Rectal smooth muscle tissue (tissue), 1 donor: ENCODE data around the gene CRHR2.

ENCODE experiments used
- H3K27ac ChIP-seq: one replicate; pipeline ENCODE4 v1.7.0; 2013; ENCODE audit warnings: low read depth, low read length, inconsistent platforms
- H3K27me3 ChIP-seq: one replicate; pipeline ENCODE4 v1.7.0; 2013; ENCODE audit warnings: low read length; ENCODE audit not compliant: control insufficient read depth, insufficient read depth
- H3K36me3 ChIP-seq: one replicate; pipeline ENCODE4 v1.7.0; 2013; ENCODE audit warnings: low read length; ENCODE audit not compliant: control insufficient read depth, insufficient read depth
- H3K4me1 ChIP-seq: one replicate; pipeline ENCODE4 v1.7.0; 2013; ENCODE audit warnings: low read length; ENCODE audit not compliant: control insufficient read depth, insufficient read depth
- H3K4me3 ChIP-seq: one replicate; pipeline ENCODE4 v1.7.0; 2013; ENCODE audit warnings: low read length
- H3K9ac ChIP-seq: one replicate; pipeline ENCODE4 v1.7.0; 2013; ENCODE audit warnings: low read length

Gene CRHR2

DNA sequence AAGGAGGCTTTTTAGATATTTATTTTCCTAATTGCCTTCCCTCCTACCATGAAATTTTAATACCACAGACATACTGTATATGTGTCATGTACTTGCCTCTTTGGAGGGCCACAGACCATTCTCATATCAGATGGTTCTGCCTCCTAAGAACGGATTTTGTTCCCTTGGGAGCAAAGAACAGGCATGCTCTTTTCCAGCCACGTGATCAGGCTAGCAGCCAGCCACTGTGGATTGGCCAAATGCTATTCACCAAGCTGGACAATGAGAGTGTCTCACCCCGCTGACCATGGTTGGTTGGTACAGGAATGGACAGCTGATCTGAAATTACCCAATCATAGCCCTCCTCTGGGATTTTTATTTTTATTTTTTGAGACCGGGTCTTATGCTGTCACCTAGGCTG is 21.5 kb upstream of the CRHR2 start:
- no peaks in the 10 kb centered on the region for H3K27me3 ChIP-seq
- H3K4me1 ChIP-seq = no peaks in the 10 kb centered on the region
- H3K4me3 ChIP-seq = no peak overlapping the region
- no peak overlapping the region for H3K27ac ChIP-seq
- H3K36me3 ChIP-seq = no peaks in the 10 kb centered on the region
- H3K9ac ChIP-seq = no peak overlapping the region

- no peaks in the 10 kb centered on the region for H3K36me3 ChIP-seq
- H3K4me1 ChIP-seq = no peaks in the 10 kb centered on the region
- no peaks in the 10 kb centered on the region for H3K27me3 ChIP-seq
- no peak overlapping the region for H3K4me3 ChIP-seq
- no peak overlapping the region for H3K9ac ChIP-seq
- no peak overlapping the region for H3K27ac ChIP-seq
Measured at GRCh38 chr7:30702200-30702599, 19.9 kb upstream of the CRHR2 start.

- H3K27ac ChIP-seq = no peak overlapping the region
- H3K4me1 ChIP-seq = no peaks in the 10 kb centered on the region
- no peaks in the 10 kb centered on the region for H3K27me3 ChIP-seq
- no peaks in the 10 kb centered on the region for H3K36me3 ChIP-seq
- H3K4me3 ChIP-seq = no peak overlapping the region
- H3K9ac ChIP-seq = no peak overlapping the region
Measured at GRCh38 chr7:30700941-30701340, 18.7 kb upstream of the CRHR2 start.

DNA sequence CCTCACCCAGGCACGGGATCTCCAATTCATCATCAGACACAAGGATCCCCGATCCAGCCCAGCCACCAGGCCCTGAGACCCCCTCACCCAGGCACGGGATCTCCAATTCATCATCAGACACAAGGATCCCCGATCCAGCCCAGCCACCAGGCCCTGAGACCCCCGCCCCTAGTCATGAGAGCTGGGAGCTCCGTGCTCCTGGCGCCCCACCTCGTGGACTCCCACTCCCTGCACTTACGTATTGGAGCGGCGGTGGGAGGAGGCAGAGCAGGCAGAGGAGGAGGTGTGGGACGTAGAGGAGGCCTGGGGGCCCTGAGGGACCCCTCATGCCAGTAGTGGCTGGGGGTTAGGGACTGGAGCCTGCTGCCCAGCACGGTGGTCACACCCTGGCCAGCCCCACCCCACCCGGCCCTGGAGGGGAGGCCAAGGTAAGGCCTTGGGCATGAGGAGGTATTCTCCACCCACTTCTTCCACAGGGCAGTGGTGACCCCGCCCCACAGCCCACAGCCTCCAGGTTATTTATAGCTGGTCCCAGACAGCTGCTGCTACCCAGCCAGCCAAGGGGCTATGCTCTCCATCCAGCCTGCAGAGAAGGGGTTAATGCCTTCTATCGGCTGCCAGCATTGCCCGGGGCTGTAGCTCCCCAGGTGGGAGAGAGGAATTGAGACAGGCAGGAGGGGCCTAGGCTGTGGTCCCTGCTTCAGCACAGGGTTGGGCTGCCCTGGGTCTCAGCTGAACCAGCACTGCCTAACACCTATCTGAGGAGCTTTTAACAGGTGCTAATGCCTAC is 17.6 kb upstream of the CRHR2 start:
- Histone ChIP-seq H3K4me3 (no peak overlapping the region), H3K4me1 (no peaks in the 10 kb centered on the region), H3K9ac (no peak overlapping the region), H3K27ac (no peak overlapping the region), H3K36me3 (no peaks in the 10 kb centered on the region), H3K27me3 (no peaks in the 10 kb centered on the region)

DNA sequence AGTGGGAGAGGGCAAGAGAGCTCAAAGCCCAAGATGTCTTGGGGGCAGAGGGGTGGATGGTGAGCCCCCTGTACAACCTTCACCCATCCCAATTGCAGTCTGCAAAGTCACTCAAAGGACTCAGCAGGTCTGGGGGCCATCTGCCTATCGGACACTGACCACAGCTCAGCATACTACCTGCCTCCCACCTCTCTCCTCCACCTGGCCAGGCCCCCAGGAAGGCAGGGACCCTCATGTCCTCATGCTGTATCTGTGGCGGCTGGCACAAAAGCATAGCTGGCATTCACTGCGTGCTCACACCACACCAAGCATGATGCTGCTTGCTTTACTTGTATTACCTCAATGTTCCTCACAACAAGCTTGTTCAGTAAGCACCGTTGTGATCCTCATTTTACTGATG is 16.2 kb upstream of the CRHR2 start:
- Histone ChIP-seq H3K4me3 (no peak overlapping the region), H3K27ac (no peak overlapping the region), H3K9ac (no peak overlapping the region), H3K36me3 (no peaks in the 10 kb centered on the region), H3K4me1 (no peaks in the 10 kb centered on the region), H3K27me3 (no peaks in the 10 kb centered on the region)

- no peak overlapping the region for H3K4me3 ChIP-seq
- H3K9ac ChIP-seq = no peak overlapping the region
- H3K27ac ChIP-seq = no peak overlapping the region
- H3K27me3 ChIP-seq = no peaks in the 10 kb centered on the region
- H3K36me3 ChIP-seq = no peaks in the 10 kb centered on the region
- no peaks in the 10 kb centered on the region for H3K4me1 ChIP-seq
Measured at GRCh38 chr7:30697719-30698460, 15.6 kb upstream of the CRHR2 start.

- Histone ChIP-seq H3K9ac (no peak overlapping the region), H3K4me1 (no peaks in the 10 kb centered on the region), H3K27ac (no peak overlapping the region)
Measured at GRCh38 chr7:30694774-30695721, 12.8 kb upstream of the CRHR2 start.

DNA sequence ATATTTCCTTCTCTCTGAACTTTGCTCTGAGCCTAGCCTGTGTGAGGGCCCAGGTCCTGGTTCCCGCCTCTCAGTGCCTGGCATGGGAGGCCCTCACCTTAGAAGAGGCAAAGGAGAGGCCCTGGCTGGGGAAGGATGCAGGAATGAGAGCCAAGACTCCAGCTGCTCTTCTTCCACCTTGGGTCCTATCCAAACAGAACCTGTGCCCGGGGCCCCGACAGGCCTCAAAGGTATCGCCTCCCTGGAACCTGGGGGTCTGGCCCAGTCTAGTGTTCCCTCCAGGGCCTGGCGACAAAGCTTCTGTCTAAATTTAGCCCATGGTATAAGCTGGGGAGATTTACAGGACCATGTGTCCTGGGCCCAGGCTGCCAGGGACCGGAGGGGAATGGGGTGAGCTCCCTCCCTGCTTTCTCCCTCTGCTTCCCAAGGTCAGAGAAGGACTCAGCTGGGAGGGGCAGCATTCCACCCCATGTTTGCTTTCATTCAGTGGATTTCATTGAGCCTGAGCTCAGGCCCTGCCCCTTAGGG is 12.0 kb upstream of the CRHR2 start:
- H3K9ac ChIP-seq = no peak overlapping the region

More at GRCh38 chr7:30694774-30695721, 12.8 kb upstream of the CRHR2 start:
- H3K36me3 ChIP-seq = no peaks in the 10 kb centered on the region
- no peak overlapping the region for H3K4me3 ChIP-seq
- H3K27me3 ChIP-seq = no peaks in the 10 kb centered on the region

DNA sequence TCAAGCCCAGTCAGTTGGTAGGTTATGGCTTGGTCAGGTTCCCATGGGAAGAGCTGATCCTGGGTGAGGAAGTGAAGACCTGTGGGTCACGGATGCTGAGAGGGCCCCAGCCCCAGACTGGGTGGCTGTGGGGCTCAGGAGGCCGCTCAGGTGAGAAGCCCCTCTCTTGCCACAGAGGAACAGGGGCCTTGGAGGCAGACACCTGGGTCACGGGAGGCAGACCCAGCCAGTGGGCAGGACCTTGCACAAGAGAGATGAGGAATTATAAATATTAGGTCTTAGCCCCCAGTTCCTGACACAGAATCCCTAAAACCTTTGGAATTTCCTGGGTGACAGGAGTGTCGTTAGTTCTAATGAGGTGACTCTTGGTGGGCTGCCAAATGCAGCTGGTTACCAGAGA is 10.6 kb upstream of the CRHR2 start:
- H3K4me3 ChIP-seq = no peak overlapping the region
- H3K27ac ChIP-seq = no peak overlapping the region
- H3K27me3 ChIP-seq = no peaks in the 10 kb centered on the region
- H3K4me1 ChIP-seq = no peaks in the 10 kb centered on the region
- no peak overlapping the region for H3K9ac ChIP-seq
- no peaks in the 10 kb centered on the region for H3K36me3 ChIP-seq

More for the DNA sequence above, 12.0 kb upstream of the CRHR2 start:
- Histone ChIP-seq H3K4me3 (no peak overlapping the region), H3K36me3 (no peaks in the 10 kb centered on the region), H3K27ac (no peak overlapping the region), H3K27me3 (no peaks in the 10 kb centered on the region), H3K4me1 (no peaks in the 10 kb centered on the region)

- Histone ChIP-seq H3K27me3 (no peaks in the 10 kb centered on the region), H3K4me1 (no peaks in the 10 kb centered on the region), H3K27ac (no peak overlapping the region), H3K9ac (no peak overlapping the region), H3K4me3 (no peak overlapping the region), H3K36me3 (no peaks in the 10 kb centered on the region)
Measured at GRCh38 chr7:30692438-30692837, 10.2 kb upstream of the CRHR2 start.

GRCh38 chr7:30690011-30690410 is 7.8 kb upstream of the CRHR2 start:
- Histone ChIP-seq H3K27me3 (peaks cover 3% of the 10 kb centered on the region), H3K4me3 (no peak overlapping the region), H3K4me1 (no peaks in the 10 kb centered on the region), H3K9ac (no peak overlapping the region), H3K27ac (no peak overlapping the region), H3K36me3 (no peaks in the 10 kb centered on the region)

GRCh38 chr7:30688718-30689221 is 6.5 kb upstream of the CRHR2 start:
- no peak overlapping the region for H3K9ac ChIP-seq
- H3K4me1 ChIP-seq = no peaks in the 10 kb centered on the region
- peaks cover 9% of the 10 kb centered on the region for H3K27me3 ChIP-seq
- no peak overlapping the region for H3K27ac ChIP-seq
- H3K36me3 ChIP-seq = no peaks in the 10 kb centered on the region
- no peak overlapping the region for H3K4me3 ChIP-seq
